ENCODE measurements around the gene SCUBE1.

Gene SCUBE1

DNA sequence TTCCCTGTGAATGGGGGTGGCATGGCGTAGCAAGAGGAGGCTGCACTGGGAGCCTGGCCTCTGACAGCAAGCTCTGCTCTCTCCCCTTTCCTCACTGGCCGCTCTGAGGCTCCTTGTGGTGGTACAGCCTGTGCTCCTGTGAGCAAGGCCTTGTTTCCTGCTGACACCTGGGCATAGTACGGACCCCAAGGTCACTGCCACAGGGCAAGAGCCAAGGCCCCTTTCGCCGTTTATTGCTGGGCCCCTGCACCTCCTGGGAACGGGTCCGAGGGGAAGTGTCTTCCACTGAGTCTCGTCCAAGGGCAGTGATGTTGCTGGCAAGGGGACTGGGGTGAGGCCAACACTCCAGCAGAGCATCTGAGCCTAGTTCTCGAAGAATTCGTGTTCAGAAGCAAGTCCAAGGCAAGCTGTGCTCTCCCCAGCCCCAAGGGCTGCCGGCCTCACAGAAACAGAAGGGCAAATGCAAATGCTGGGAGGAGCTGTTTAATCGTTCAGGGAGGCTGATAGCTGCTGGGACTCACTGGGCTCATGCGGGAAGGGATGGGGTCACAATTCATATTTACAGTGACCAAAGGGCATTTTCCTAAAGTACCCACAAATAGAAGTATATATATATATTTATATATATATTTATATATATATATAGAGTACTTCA lies 140.3 kb downstream of the SCUBE1 start:
- DNase-seq, result no peak

DNA sequence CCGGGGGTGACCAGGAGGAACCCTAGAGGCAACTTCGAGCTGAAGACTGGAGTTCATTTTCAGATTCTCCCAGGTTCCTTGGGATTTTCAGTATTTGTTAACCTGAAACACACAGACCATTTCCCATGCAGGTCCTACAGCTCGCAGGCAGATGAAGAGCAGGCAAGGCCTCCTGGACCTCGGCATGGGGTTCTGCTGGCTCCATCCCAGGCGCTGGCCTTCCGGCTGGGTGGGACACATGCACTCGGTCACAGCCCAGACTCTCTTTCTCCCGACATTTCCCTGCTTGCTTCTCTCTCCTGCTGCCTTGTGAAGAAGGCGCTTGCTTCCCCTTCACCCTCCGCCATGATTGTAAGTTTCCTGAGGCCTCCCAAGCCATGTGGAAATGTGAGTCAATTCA lies 140.8 kb downstream of the SCUBE1 start:
- no peak for DNase-seq

DNA sequence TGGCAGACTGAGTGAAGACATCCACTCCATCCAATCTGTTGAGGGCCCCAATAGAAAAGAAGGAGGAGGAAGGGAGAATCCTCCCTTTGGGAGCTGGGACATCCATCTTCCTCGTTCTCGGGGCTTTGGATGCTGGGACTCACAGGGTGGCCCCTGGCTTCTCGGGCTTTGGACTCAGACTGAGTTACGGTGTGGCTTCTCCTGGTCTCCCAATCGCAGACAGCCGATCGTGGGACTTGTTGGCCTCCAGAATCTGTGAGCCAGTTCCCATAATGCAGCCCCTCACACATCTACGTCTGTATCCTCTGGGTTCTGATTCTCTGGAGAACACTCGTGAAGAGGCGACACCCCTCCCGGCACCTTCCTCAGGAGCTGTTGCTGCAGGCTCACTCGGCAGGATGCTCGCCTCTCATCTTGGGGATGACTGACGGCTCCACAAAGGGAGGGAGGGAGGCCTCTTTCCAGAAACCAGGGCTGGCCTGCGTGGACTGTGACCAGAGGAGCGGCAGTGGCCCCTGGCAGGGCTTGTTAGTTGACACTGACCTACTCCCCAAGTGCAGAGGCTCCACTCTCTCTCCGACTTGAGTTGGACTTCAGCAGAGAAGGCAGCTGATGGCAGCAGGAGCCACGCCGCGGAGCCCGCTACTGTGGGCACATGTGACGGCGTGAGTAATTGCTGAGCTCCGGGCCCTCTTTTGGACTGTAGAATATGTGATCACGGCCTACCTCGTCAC lies 141.5 kb downstream of the SCUBE1 start:
- DNase-seq, result no peak

DNA sequence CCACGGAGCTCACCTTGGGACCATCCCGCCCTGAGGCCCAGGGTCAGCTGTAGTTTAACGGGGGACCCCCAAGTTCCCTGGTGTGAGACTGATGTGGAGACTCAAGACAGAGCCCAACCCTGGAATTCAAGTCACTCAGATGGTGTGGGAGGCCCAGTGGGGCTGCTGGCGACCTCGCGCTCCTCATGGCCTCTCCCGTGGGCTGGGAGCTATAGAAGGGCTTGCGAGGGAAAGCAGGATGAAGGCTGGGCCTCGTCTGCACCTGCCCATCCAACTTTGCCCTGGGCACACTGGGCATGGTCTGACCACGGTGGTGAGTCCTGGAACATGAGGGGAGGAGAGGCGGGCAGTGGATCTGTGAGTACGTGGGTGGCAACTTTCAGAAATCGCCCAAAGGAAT lies 142.6 kb downstream of the SCUBE1 start:
- DNase-seq, result no peak

DNA sequence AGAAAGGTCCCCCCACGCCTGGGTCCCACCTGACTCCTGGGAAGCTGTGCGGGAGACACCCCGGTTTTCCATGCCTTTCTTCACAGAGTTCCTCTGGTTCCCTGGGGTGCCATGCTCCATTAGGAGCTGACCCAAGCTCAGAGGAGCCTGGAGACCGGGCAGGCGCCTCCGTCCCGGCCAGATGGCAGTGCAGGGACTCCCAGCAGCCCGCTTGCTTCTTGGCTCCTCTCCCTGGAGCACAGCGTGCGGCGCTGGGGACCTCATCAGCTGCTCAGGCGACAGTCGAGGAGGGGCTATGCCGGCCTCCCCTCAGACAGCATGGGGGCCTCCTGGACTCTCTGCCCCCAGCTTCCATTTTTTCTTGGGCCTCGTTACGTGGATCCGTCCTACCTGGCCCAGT lies 143.1 kb downstream of the SCUBE1 start:
- DNase-seq, result no peak

DNA sequence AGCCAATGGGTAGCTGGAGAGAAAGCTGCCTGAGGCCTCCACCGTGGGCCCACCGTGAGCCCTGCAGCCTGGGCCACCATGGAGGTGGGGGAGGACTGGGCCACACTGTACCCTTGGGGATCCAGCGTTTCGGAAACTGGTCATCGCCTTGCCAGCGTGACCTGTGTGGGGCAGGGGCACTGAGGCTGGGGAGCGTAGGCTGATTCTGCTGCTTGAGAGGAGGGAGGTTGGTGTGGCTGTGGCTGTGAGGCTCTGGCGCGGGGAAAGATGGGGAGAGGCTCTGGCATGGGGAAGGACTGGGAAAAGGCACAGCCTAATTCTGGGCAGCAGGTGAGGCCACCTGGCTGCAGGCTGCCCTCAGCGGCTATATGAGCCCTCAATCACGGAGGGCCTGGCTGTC lies 143.6 kb downstream of the SCUBE1 start:
- DNase-seq, result no peak

DNA sequence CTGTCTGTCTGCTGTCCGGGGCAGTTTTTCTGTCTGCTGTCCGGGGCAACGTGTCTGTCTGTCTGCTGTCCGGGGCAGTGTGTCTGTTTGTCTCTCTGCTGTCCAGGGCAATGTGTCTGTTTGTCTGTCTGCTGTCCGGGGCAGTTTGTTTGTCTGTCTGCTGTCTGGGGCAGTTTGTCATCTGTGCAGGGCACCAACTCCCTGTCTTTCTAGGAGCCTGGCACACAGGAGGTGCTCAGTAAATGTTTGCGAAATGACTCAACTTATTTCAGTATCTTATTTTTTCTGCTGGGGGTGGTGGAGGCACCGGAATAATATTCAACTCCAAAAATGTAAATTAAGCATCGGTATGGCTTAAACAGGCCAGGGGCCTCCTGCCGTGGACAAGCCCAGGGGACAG lies 144.2 kb downstream of the SCUBE1 start:
- DNase-seq, result no peak

DNA sequence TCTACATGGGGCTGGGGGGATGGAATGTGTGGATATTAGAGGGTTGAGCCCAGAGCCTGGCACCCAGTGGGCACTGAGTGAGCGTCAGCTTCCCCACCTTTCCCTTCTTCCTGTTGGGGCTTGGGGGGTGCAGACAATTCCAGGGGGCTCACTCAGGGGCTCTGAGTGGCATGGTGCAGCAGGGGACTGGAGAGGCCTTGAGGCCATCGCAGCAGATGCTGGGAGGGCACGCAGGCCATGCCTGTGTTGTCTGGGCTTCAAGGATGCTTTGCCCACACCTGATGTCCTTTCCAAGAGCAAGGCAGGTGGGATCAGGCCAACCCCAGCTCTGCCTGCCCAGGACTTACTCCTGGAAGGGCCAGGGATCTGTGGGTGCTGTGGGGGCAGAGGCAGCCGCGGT lies 145.0 kb downstream of the SCUBE1 start:
- DNase-seq, result no peak

DNA sequence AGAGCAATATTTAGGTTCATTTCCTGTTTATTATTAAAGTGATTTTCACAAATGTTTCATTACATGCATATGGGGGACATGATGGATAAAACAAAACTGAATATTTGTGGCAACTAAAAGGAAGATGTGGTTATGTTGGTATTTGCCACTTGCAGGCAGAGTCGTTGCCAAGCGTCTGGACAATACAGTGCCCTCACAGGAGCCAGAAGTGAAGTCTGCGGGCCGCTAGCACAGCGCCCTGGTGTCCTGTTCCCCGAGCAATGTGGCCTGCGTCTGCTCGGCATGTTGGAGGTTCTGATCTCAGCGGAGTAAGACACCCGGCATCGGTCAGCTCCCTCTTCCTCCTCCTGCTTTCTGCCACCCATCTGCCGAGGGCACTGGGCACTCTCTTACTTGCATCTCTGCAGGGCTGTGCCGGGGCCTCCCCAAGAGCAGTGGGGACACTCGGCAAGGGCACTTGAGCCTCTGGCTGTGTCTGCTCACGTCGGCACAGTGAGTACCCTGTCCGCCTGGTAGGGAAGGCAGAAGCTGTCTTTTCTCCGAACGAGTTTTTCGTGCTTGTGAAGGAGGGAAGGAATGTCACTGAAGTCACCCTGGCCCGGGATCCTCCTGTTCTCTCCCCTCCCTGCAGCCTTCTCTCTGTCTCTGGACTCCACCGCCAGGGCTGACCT lies 145.8 kb downstream of the SCUBE1 start:
- no peak for DNase-seq

DNA sequence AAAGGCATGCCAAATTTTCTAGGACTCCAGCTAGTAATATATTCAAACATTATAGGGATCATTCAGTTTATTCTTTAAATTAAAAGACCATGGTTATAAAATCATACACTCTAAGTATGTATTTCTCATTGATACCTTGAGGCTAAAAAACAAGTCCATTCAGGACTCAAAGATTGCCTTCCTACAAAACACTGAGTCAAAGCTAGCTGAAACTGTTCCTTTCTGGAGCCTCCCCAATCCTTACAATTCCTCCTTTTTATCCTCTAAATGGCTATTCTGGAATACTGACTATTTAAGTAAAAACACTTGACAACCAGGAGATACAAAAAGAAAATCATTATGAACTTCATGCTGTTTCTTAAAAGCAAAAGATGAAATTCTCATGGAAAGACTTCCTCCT lies 151.3 kb downstream of the SCUBE1 start:
- DNase-seq, result no peak

DNA sequence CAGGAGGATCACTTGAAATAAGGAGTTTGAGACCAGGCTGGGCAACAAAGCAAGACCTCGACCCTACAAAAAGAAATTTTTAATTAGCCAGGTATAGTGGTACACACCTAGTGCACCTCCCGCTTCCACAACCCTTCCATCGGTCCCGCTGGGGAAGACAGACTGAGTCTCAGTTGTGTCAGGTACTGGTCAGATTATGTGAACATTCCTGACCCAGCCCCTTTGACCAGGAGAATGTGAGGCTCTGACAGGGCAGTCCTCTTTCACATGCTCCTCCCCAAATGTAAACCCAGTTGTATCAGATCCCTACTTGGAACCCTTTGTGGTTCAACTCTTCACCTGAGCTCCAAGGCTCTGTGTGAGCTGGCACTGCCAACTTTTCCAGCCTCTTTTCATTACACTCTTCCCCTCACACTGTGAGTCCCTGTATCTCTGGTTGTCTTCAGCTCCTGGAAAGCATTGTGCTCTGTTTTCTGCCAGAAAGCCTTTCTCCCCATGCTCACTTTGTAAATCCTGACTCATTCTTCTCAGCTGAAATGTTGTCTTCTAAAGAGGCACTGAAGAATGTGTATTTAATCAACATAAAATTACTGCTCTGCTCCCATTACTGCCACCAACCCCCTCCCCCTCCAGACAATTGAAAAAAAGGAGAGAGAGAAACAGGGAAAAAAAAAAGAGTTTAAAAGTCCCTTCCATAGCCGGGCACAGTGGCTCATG lies 154.2 kb downstream of the SCUBE1 start:
- DNase-seq, result no peak

DNA sequence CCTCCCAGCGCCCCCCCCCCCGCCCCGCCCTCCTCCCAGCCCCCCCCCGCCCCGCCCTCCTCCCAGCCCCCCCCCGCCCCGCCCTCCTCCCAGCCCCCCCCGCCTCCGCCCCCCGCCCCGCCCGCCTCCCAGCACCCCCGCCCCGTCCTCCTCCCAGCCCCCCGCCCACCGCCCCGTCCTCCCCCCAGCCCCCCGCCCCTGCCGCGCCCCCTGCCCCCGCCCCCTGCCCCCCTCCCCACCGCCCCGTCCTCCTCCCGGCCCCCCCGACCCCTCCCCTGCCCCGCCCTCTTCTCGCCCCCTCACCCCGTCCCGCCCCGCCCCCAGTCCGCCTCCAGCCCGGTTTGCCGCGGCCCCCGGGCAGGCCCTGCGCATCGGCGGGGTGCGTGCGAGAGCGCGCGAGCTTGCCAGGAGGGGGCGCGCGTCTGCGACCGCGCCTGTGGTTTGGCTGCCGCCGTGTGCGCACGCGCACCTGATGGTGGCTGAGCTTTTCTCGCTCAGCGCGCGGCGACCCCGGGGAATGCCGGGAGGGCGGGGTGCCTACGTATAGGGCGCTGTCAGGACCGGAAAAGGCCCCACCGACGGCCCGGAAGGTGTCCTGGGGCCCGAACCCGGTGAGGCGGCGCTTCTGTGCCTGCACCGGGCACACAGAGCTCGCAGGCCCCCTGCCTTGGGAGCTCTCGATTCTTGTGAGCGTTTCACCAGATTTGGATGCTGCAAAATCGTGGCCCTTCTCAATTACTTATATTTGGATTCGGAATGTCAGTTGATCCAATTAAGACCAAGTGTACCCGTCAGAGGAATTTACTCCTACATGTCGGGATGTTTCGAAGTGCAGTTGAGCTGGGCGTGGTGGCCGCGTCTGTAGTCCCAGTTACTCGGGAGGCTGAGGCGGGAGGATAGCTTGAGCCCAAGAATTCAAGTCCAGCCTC lies 155.7 kb downstream of the SCUBE1 start:
- DNase-seq, result peak; percentile 51 to 96 (median 90)

DNA sequence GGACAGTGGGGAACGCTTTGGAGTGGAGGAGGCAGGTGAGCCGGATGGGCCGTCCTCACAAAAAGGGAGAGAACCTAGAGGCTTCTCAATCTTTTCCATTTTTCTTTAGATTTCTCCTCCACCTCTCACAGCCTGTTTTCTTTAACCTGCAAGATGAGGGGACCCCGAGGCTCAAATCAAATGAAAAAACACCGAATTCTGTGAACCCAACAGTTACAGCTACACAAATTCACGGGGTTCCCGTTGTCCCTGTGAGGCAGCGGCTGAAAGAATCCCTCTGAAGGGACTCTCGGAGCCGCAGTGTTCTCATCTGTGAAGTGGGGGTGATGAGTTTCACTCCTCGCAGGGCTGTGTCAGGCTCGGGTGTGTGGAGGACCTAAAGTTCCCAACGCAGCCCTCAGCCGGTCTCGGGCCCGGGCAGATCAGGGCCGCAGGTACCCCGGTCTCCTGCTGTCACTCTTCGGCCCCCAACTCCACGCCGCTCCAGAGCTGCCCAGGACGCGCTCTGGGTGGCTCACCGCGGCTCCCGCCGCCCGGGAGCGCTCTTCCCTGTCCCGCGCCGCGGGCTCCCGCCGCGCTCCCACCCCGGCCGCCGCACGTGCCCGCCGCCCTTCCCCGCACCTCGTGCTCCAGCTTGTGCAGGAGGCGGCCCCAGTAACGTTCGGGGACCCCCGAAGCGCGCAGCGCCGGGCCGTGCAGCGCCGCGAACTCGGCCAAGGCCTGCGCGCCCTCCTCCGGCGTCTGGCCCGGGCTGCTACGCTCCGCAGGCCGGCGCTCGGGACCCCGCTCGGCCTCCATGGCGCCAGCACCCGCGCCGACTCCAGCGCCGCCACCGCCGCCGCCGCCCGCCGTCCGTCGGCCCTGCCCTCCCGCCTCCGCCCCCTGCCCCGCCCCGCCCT lies 156.7 kb downstream of the SCUBE1 start, which contains the start of gene TTLL12:
TSS of gene TTLL12 (minus strand) at position 863 of the 899 bp plus-strand sequence. CDS start at position 798, 65 bp downstream.
- DNase-seq, result peak in 41 of 56 donors; percentile 17 to 72 (median 46)

DNA sequence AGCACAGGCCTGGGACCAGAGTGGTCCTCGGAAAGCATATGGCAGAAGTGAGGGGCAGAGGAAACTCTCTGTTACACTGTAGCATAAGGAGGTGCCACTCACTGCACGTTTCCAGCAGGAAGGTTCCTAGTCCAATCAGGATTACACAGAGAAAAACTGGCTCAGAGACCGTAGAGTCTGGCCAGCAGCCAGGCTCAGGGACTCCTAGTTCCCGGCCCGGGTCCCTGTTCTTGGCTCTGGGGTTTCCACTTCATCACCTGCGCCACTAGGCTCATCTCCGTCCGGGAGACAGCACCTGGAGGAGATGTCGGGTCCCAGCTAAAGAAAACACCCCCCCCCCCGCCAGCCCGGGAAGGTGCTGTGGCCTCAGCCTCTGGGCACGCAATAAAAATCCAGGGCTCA lies 157.3 kb downstream of the SCUBE1 start:
- DNase-seq, result peak in 13 of 56 donors; percentile 6 to 36 (median 17)

DNA sequence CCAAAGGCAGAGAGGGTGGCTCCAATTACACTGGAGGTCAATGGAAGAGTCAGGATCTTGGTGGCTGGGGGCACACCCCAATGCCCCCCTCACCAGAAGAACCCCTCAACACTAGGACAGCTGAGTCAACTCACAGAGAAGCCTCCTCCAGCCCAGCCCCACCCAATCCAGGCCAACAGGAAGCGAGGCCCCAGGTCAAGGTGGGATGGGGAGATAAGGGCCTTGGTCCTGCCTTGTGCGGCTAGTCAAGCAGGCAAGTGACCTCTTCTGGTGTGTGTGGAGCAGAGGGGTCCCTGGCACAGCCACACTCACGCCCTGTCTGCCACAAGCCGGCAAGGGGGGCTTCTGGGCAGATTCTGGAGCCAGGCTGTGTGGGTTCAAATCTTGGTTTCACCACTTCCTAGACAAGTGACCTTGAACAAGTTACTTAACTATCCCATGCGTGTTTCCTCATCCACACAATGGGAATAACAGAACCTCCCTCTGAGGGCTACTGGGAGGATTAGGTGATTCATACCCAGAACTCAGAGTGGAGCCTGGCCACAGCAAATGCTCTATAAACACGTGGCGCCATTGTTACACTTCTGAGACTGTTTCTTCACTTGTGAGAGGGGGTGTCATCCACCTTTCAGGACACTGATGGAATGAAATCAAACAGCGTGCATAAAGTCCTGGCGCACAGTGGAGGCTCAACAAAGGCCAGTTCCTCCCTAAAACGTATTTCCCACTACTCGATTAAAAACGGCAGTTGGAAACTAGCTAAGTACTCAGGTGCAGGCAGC lies 159.5 kb downstream of the SCUBE1 start:
- DNase-seq, result no peak

DNA sequence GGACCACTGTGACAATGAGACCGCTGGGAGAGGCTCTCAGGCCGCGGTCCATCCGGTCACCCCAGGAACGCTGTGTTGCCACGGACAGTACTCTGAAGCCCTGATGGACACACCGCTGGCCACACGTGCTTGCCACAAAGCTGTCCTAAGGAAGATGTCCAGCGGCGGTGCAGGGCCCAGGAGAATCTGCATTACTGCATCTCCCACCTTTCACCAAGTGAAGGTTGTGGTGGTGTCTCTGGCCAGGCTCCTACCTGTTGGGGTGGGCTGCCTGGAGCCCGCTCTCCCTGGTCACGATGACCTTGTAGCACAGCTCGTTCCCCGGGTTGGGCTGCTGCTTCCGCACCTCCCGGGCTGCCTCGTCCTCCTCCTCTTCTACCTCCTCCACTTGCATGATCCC lies 160.4 kb downstream of the SCUBE1 start:
- no peak for DNase-seq

DNA sequence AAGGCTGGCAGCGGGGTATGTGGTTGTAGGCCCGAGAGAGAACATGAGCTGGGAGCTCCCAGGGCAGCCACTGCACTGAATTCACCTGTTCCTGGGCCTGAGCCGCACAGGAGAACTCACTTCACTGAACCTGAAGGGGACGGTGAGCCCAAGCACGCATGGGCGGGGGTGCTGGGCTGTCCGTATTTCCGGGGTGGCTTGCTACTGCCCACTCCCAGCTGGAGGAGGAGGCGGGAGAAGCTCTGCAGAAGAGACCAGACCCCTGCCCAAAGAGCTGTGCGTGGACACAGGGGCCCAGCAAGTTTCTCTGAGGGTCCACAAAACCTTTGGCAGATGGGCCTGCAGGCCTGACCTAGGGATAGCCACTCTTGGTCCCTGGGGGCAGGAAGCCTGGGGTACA lies 161.1 kb downstream of the SCUBE1 start:
- no peak for DNase-seq

DNA sequence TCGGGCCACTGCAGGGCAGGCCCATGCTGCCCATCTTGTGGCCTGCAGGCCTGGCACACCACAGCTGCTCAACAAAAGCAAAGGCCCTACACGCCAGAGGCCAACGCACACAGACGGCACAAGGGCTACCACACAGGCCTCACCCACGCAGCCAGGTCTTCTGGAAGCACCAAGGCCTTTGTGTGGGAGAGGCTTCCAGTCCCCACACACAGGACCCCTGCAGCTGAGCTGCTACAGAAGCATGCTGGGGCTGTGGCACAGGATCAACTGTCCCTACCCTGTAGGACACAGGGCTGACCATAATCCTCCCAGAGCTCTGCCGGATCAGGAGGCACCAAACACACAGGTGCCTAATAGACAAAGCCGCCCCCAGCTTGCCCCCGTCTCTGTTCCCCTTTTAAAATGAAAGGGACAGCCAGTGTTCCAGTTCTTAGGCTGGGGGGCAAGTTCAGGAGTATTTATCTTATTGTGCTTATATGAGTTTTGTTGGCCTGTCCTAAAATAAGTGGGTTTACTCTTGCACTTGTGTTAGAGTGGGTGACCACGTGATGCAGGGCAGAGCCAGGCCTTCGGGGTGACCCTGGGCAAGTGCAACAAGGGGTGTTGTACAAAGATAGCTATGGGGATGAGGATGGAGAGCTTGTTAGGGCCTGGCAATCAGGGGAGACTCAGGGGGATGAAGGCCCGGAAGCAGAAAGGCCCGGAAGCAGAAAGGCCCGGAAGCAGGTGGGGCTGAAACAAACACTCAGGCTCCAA lies 161.7 kb downstream of the SCUBE1 start:
- no peak for DNase-seq

Data from nucleus accumbens (tissue), 56 donors.